Measurements from ENCODE around the gene FST. TPM values are rescaled to one million over a fixed set of nuclear protein-coding genes. Genes with fewer than 3 reads are reported as not detected.
A peak's percentile ranks its signal among the peaks of the same experiment; 100 is the strongest.

FST gene
- total RNA-seq, 6 experiments from 2014 or later, result 14.2 to 92.1 (median 82.2) TPM

- TF ChIP-seq CTCF (IDR thresholded peaks at IDR 0.05), result no peak
- H3K4me1 Mint-ChIP-seq (ENCODE audit: low read depth), result peaks cover 56% of the 10 kb centered on the region
- H3K27me3 Mint-ChIP-seq (ENCODE audit: insufficient read depth), result peaks cover 1% of the 10 kb centered on the region
- DNase-seq, result no peak
- peak overlapping the region; percentile 78; the same call in 1 of the 2 replicates for H3K27ac Mint-ChIP-seq
- peak overlapping the region; percentile 18; the same call in 1 of the 2 replicates for H3K4me3 Mint-ChIP-seq
- no peaks in the 10 kb centered on the region for H3K9me3 Mint-ChIP-seq
- peaks cover 6% of the 10 kb centered on the region for H3K36me3 Mint-ChIP-seq (ENCODE audit: low read depth)
Observed at GRCh38 chr5:53438079-53438478, 42.4 kb upstream of the FST start.

DNA sequence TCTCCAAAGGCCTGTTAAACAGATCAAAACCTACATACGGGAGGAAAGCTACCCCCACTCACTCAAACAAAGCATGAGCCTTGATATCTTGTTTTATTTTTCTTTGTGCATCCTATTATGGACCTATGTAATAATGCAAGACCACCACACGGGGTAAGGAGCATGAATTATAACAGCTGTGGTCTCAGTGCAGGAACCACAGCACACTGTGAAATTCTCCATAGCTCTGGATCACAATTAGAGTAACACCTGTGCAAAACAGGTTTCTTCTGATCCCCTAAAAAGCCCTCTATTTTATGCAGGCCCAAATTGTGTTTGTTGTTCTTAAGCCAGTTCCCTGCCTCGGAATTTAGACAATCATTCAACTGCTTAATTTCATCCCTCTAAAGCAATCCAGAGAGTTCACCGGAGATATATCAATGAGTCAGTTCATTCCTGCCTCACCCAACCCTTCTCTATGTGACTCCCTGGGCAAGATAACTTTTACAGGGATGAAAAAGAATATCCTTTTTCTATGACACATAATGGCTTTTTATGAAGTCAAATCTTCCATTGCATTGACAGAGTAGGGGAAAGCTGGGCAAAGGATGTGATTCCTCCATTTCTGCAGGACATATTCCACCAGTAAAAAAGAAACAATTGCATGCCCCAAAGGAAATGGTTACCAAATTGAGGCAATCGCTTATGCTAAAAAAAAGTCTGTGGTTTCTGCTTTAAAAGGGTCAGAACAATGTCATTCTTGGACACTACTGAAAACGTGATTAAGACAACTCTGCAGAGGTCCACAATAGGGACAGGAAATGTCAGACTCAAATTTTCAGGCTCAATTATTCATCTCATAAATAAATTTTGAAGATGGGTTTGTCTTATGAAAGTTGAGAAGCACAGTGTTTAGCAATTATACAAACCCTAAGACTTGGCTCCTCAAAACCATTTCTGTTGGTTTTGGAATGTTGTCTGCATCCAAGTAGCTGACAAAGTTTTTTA is 41.6 kb upstream of the FST start:
- H3K4me3 Mint-ChIP-seq, result peak overlapping the region; percentile 18
- peak overlapping the region; percentile 78 for H3K27ac Mint-ChIP-seq
- H3K36me3 Mint-ChIP-seq (ENCODE audit: low read depth), result peaks cover 6% of the 10 kb centered on the region
- H3K27me3 Mint-ChIP-seq (ENCODE audit: insufficient read depth), result peaks cover 1% of the 10 kb centered on the region
- H3K9me3 Mint-ChIP-seq, result no peaks in the 10 kb centered on the region
- DNase-seq, result peak; percentile 75
- peak; percentile 41; the same call in 1 of the 2 replicates for TF ChIP-seq CTCF (IDR thresholded peaks at IDR 0.05)
- peaks cover 55% of the 10 kb centered on the region for H3K4me1 Mint-ChIP-seq (ENCODE audit: low read depth)

GRCh38 chr5:53442961-53443360 is 37.5 kb upstream of the FST start:
- no peak overlapping the region for H3K27ac Mint-ChIP-seq
- H3K4me1 Mint-ChIP-seq (ENCODE audit: low read depth), result peaks cover 38% of the 10 kb centered on the region

DNA sequence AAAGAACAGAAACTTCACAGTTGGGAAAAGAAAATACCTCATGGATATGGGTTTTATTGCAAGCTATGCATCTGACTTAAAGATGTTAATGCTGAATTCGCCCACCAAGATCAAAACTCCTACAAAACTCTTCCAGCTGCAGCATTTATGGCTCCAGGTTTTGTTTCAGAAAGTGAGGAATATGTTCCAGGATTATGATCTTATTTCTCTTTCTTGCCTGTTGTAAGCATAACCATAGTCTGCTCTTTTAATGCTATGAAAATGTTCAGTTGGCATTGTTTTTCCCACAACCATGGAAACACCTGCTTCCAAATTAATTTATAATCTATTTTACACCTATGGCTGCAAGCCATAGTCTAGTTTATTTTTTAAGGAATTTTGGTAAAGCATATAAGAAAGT is 34.9 kb upstream of the FST start:
- no peaks in the 10 kb centered on the region for H3K9me3 Mint-ChIP-seq

More at GRCh38 chr5:53442961-53443360, 37.5 kb upstream of the FST start:
- Mint-ChIP-seq H3K36me3 (ENCODE audit: low read depth) (no peaks in the 10 kb centered on the region; the same call in 1 of the 2 replicates), H3K4me3 (no peak overlapping the region), H3K27me3 (ENCODE audit: insufficient read depth) (peaks cover 1% of the 10 kb centered on the region), H3K9me3 (no peaks in the 10 kb centered on the region)
- DNase-seq, result no peak
- no peak for TF ChIP-seq CTCF (IDR thresholded peaks at IDR 0.05)

DNA sequence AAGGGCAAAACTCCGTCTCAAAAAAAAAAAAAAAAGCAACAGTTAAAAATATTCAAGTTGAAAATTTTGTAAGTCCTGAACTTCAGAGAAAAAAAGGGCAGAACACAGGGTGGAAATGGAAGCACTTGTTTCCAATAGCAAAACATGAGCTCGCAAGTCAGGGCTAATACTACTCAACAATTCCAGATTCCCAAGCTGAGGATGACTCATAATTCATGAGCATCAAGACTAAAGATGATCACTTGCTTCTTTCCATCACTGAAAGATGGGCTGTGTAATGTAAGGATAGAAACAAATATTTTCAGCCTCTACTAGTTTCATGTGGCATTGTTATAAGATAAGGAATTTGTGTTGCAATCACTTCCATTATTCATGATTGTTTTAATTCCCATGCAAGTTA is 33.5 kb upstream of the FST start:
- H3K4me3 Mint-ChIP-seq, result no peak overlapping the region
- H3K27me3 Mint-ChIP-seq (ENCODE audit: insufficient read depth), result no peaks in the 10 kb centered on the region
- H3K36me3 Mint-ChIP-seq (ENCODE audit: low read depth), result no peaks in the 10 kb centered on the region
- TF ChIP-seq CTCF (IDR thresholded peaks at IDR 0.05), result no peak
- no peak overlapping the region for H3K27ac Mint-ChIP-seq
- no peak for DNase-seq
- peaks cover 25% of the 10 kb centered on the region for H3K4me1 Mint-ChIP-seq (ENCODE audit: low read depth)
- no peaks in the 10 kb centered on the region for H3K9me3 Mint-ChIP-seq

More for the DNA sequence above, 34.9 kb upstream of the FST start:
- H3K27ac Mint-ChIP-seq, result no peak overlapping the region
- H3K4me3 Mint-ChIP-seq, result no peak overlapping the region
- no peaks in the 10 kb centered on the region for H3K36me3 Mint-ChIP-seq (ENCODE audit: low read depth)
- TF ChIP-seq CTCF (IDR thresholded peaks at IDR 0.05), result no peak
- H3K27me3 Mint-ChIP-seq (ENCODE audit: insufficient read depth), result no peaks in the 10 kb centered on the region; the same call in 1 of the 2 replicates
- peaks cover 25% of the 10 kb centered on the region for H3K4me1 Mint-ChIP-seq (ENCODE audit: low read depth)
- DNase-seq, result no peak

Measured in HFFc6 (cell line).